Loucy (cell line): ENCODE data around the gene HES3.

Experiments used
- H2AFZ ChIP-seq: fragments of 200-600 bp; sonication (generic); 2 replicates; pipeline ENCODE4 v1.6.0; 2016; ENCODE audit warnings: antibody characterized with exemption, mild to moderate bottlenecking, low read length, moderate library complexity
- H3F3A ChIP-seq: fragments of 200-600 bp; 2 replicates; pipeline ENCODE4 v1.6.0; 2016; ENCODE audit warnings: antibody characterized with exemption, low read depth, mild to moderate bottlenecking
- H3K27me3 ChIP-seq: fragments of 200-600 bp; sonication (generic); 2 replicates; pipeline ENCODE4 v1.6.1; 2014; ENCODE audit warnings: low read length, mild to moderate bottlenecking; ENCODE audit not compliant: insufficient read depth, poor library complexity, severe bottlenecking
- H3K36me3 ChIP-seq: fragments of 200-600 bp; sonication (generic); 2 replicates; pipeline ENCODE4 v1.6.1; 2016; ENCODE audit warnings: low read length; ENCODE audit not compliant: insufficient read depth
- H3K4me1 ChIP-seq: fragments of 200-600 bp; sonication (generic); 2 replicates; pipeline ENCODE4 v1.5.1; 2014; ENCODE audit warnings: low read length, mild to moderate bottlenecking; ENCODE audit not compliant: insufficient read depth, poor library complexity, severe bottlenecking
- H3K4me2 ChIP-seq: fragments of 200-600 bp; sonication (generic); 2 replicates; pipeline ENCODE4 v1.6.0; 2014; ENCODE audit warnings: antibody characterized with exemption, low read length, low read depth, mild to moderate bottlenecking; ENCODE audit not compliant: poor library complexity, severe bottlenecking
- H3K4me3 ChIP-seq: fragments of 200-600 bp; sonication (generic); 2 replicates; pipeline ENCODE4 v1.5.1; 2014; ENCODE audit warnings: low read length, mild to moderate bottlenecking, mixed read lengths; ENCODE audit not compliant: poor library complexity, severe bottlenecking
- H3K79me2 ChIP-seq: fragments of 200-600 bp; sonication (generic); 2 replicates; pipeline ENCODE4 v1.6.1; 2014; ENCODE audit warnings: low read length; ENCODE audit not compliant: insufficient read depth
- H3K9ac ChIP-seq: fragments of 200-600 bp; sonication (generic); 2 replicates; pipeline ENCODE4 v1.6.0; 2014; ENCODE audit warnings: mild to moderate bottlenecking, low read depth, low read length, moderate library complexity; ENCODE audit not compliant: poor library complexity, severe bottlenecking
- H3K9me2 ChIP-seq: fragments of 200-600 bp; sonication (generic); replicated peaks from 2 replicates; pipeline ENCODE4 v1.6.1; 2016; ENCODE audit warnings: low read depth, low read length, mixed read lengths
- H3K9me3 ChIP-seq: fragments of 200-600 bp; sonication (generic); 2 replicates; pipeline ENCODE4 v1.6.1; 2014; ENCODE audit warnings: mild to moderate bottlenecking, antibody characterized with exemption, low read length, low read depth; ENCODE audit not compliant: insufficient read depth
- H4K20me1 ChIP-seq: fragments of 200-600 bp; sonication (generic); 2 replicates; pipeline ENCODE4 v1.6.0; 2014; ENCODE audit warnings: antibody characterized with exemption, low read length, mild to moderate bottlenecking; ENCODE audit not compliant: insufficient read depth, poor library complexity, severe bottlenecking
- EZH2phosphoT487 ChIP-seq: fragments of 200-600 bp; IDR thresholded peaks from 2 replicates; pipeline ENCODE4 v1.6.1; 2018; ENCODE audit warnings: antibody characterized with exemption, mild to moderate bottlenecking, moderate library complexity, borderline replicate concordance
- TF ChIP-seq, protein P1 (sequence below): fragments of 200-600 bp; sonication (generic); conservative IDR thresholded peaks from 2 replicates; pipeline ENCODE4 v1.5.1; 2014; ENCODE audit warnings: mild to moderate bottlenecking, antibody characterized with exemption, low read length

The HES3 gene

DNA sequence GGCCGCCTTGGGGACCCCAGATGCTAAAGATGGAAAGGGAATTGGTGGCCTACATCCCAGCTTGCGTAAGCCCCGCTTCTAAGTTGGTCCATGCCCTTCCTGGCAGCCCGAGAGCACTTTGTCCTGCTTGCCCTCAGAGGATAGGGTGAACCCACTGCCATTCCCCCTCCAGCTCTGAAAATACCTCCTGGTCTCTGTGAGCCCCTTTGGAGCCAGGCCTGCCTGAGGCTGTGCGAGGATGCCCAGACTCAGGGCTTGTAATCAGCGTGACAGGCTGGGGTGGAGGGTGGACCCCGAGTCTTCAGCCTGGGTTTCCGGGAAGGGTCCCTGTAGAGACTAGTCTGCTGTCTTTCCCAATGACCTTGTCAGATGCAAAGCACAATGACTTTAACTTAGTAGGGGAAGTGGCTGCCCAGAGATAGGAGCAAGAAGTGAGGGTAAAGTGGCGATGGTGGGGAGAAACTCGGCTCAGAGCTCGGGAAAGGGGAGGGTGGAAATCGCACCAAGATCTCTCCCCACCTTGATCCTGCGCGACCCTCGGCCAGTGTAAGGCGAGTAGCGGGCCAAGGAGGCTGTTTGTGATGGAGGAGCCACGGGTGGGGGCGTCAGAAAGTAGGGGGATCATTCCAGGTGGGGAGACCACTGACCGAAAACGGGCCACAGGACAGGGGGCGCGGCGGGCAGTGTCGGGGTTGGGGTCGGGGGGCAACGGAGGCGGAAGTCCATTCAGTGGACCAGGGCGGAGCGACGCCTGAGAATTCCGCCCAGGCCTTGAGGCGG lies 2.7 kb upstream of the HES3 start:
- Histone ChIP-seq H3K9ac (no peak overlapping the region), H4K20me1 (no peaks in the 10 kb centered on the region), H3K9me2 (no peaks in the 10 kb centered on the region), H3K36me3 (no peaks in the 10 kb centered on the region), H3K79me2 (no peaks in the 10 kb centered on the region), H3K4me2 (no peak overlapping the region), H3K9me3 (no peaks in the 10 kb centered on the region), H3K4me3 (no peak overlapping the region), H3F3A (no peaks in the 10 kb centered on the region), H2AFZ (no peak overlapping the region), H3K27me3 (no peaks in the 10 kb centered on the region), H3K4me1 (no peaks in the 10 kb centered on the region)
- TF ChIP-seq EZH2phosphoT487 = no peak
- TF ChIP-seq, protein P1, sequence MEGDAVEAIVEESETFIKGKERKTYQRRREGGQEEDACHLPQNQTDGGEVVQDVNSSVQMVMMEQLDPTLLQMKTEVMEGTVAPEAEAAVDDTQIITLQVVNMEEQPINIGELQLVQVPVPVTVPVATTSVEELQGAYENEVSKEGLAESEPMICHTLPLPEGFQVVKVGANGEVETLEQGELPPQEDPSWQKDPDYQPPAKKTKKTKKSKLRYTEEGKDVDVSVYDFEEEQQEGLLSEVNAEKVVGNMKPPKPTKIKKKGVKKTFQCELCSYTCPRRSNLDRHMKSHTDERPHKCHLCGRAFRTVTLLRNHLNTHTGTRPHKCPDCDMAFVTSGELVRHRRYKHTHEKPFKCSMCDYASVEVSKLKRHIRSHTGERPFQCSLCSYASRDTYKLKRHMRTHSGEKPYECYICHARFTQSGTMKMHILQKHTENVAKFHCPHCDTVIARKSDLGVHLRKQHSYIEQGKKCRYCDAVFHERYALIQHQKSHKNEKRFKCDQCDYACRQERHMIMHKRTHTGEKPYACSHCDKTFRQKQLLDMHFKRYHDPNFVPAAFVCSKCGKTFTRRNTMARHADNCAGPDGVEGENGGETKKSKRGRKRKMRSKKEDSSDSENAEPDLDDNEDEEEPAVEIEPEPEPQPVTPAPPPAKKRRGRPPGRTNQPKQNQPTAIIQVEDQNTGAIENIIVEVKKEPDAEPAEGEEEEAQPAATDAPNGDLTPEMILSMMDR = no peak

DNA sequence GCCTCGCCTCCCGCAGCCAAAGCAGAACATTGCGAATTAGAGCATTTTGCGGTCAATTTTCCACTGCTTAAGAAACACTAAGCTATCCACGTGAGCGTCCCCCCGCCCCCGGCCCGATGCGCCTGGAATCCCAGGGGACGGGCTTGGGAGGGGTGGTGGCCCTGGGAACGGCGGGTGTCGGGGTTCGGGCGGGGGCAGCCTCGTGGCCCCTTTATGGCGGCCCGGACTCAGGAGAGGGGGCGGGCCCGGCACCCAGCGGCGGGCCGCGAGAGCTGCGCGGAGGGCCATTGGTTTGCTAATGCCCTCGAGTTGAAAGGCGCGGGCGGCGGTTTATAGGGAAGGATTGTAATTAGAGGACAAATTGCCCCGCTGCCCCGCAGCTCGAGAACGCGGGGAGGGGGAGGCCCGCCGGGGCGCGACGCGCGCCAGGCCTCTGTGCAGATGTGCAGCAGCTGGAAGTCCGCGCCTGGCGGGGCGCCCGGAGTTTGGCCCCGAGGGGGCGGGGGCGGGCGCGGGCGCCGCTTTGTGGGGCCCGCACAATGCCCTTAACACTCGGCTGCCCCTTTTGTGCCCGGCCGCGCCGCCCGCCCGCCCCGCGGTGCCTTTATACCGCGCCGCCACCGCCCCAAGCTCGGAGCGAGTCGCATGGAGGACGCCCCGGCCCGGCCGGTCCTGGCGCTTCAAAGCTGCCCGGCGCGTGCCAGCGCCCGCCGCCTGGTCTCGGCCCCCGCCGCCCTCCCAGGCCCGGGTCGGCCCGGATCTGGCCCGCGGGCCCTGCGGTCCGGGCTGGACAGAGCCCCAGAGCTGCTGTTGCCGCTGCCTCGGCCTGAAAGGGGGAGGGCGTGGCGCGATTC lies 1.9 kb upstream of the HES3 start:
- Histone ChIP-seq H3F3A (no peaks in the 10 kb centered on the region), H3K4me1 (no peaks in the 10 kb centered on the region), H3K4me2 (no peak overlapping the region), H3K9me3 (no peaks in the 10 kb centered on the region), H3K36me3 (no peaks in the 10 kb centered on the region), H2AFZ (no peak overlapping the region), H3K9me2 (no peaks in the 10 kb centered on the region), H3K79me2 (no peaks in the 10 kb centered on the region), H3K9ac (no peak overlapping the region), H3K4me3 (no peak overlapping the region), H3K27me3 (no peaks in the 10 kb centered on the region), H4K20me1 (no peaks in the 10 kb centered on the region)
- TF ChIP-seq, protein P1 = no peak
- TF ChIP-seq EZH2phosphoT487 = no peak

DNA sequence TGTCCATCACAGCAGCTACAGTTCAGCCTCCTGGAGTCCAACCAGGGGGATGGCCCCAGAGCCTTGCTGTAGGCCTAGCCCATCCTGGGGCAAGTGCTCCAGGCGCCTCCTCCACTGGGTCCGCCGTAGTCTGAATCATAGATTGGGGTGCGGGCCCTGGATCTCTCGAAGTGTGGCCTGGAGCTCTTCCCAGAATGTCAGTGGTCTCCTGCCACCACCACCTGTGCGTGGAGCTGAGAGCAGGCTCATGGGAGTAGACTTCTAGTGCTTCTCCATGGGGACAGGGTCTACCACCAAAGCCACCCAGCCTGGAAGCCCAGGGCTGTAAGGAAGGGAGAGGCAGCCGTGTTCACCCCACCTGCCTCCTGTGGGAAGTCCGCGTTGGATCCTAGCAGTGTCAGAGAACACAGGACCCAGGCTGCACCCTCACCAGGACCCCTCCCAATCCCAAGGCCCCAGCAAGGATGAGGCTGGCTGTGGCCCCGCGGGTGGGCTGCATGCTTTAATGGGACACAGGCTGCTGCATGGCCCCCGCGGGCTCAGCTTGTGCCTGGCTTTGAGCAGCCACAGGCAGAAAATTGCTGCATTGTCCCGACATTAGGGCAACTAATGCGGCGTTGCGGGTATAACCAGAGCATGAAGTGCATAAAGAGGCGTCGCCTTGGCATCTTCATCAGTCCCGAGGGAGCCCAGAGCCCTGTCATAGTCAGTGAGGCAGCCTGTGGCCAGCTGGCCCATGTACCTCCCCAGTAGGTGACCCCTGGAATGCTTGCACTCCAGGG lies 735 bp upstream of the HES3 start:
- Histone ChIP-seq H3K4me2 (no peak overlapping the region), H2AFZ (no peak overlapping the region), H3K4me1 (no peaks in the 10 kb centered on the region), H3K79me2 (no peaks in the 10 kb centered on the region), H4K20me1 (no peaks in the 10 kb centered on the region), H3K9ac (no peak overlapping the region), H3K36me3 (no peaks in the 10 kb centered on the region), H3K4me3 (no peak overlapping the region), H3F3A (no peaks in the 10 kb centered on the region), H3K27me3 (no peaks in the 10 kb centered on the region), H3K9me3 (no peaks in the 10 kb centered on the region), H3K9me2 (no peaks in the 10 kb centered on the region)
- TF ChIP-seq, protein P1 = no peak
- no peak for TF ChIP-seq EZH2phosphoT487
